Measurements from ENCODE around the gene TKFC.
A peak's percentile ranks its signal among the peaks of the same experiment; 100 is the strongest.

The TKFC gene

DNA sequence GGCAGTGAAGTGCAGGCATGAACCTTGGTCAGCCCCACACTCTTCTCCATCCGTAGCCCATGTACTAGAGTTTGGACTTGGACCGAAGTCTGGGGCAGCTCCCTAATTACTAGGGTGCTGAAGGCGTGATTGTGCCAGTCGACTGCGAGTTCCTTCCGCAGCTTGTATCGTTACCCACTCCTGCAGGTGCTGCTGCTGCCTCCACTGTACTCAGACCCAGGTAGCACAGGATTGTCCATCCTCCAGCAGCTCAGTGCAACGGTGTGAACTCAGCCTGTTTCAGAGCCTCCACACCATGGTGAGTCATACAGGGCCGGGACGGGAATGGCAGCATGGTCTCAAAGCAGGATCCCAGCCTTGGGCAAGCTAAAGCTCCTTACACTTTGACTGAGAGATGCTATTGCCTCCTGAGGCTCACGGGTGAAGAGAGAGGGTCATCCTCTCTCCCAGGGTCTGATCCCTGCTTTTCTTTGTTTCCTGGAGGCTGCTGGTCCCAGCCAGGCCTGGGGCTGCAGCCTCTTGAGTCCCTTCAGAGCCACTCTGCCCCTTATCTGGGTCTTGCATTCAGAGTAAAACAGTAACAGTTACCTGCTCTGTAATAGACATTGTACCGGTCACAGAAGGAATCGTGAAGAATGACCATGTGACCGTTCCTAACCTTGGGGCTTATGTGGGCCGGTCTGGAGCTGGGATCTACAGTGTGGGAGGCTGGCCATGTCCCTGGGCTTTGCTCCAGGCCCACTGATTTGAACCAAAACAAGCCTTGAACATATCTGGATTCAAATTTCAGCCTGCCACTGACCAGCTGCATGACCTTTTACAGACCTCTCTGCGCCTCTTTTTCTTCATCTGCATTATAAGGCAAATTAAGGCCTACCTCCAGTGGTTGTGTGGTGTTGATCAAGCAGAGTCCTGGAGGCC lies 1.7 kb downstream of the TKFC start:
- Mint-ChIP-seq H3K36me3 (ENCODE audit: low read depth) (peaks cover 36% of the 10 kb centered on the region), H3K9me3 (no peaks in the 10 kb centered on the region), H3K27ac (peak overlapping the region; percentile 98), H3K4me1 (ENCODE audit: low read depth) (peaks cover 61% of the 10 kb centered on the region), H3K27me3 (no peaks in the 10 kb centered on the region), H3K4me3 (peak overlapping the region; percentile 98)

DNA sequence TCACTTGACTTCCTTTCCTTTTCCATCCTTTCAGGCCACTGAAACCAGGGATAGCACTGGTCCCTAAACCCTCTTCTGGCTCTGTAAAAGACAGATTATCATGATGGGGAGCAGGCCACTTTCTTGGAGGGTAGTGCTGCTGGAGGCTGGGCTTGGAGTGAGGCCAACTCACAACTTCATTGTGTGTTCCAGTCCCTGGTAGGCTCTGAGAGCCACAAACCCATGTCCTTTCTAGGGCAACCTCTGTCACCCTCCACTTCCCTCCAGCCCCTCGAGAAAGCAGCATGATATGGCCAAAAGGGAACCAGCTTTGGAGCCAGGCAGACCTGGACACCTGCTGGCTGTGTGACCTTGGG lies 2.3 kb downstream of the TKFC start:
- H3K9me3 Mint-ChIP-seq: no peaks in the 10 kb centered on the region
- peaks cover 30% of the 10 kb centered on the region for H3K36me3 Mint-ChIP-seq (ENCODE audit: low read depth)
- H3K4me1 Mint-ChIP-seq (ENCODE audit: low read depth): peaks cover 54% of the 10 kb centered on the region
- H3K27ac Mint-ChIP-seq: peak overlapping the region; percentile 36
- H3K27me3 Mint-ChIP-seq: no peaks in the 10 kb centered on the region
- H3K4me3 Mint-ChIP-seq: peak overlapping the region; percentile 7

DNA sequence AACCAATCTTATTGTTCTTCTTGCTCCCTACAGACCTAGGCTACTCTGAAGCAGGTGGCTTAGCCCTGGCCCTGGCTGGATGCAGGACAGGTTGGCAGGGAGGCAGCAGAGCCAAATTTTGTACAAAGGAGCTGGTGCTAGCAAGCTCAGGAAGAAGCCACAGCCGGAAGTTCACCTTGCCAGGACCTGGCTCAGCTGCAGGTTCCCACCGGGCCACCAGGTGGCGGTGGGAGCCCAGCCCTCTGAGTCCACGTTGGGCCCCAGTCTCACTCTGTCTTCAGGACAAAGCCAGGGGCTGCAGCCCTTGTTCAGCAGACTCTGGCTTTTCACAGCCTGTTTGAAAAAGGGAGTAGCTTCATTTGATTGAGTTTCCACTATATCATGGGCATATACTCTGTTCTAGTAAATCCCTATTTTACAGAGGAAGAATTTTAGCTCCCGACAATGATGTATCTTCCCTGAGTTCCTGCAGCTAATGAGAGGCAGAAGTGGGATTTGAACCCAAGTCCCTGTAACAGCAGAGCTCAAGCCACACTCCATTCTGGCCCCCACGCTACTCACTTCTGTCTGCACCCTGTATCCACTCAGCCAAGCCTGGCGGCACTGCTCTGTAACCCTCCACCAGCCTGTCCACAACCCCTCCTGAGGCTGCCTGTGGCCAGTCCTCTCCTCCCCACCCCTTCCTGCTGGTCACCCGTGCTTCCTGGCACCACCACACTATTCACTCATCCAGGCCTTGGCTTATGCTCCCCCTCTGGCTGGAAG lies 3.3 kb downstream of the TKFC start:
- H3K9me3 Mint-ChIP-seq: no peaks in the 10 kb centered on the region

DNA sequence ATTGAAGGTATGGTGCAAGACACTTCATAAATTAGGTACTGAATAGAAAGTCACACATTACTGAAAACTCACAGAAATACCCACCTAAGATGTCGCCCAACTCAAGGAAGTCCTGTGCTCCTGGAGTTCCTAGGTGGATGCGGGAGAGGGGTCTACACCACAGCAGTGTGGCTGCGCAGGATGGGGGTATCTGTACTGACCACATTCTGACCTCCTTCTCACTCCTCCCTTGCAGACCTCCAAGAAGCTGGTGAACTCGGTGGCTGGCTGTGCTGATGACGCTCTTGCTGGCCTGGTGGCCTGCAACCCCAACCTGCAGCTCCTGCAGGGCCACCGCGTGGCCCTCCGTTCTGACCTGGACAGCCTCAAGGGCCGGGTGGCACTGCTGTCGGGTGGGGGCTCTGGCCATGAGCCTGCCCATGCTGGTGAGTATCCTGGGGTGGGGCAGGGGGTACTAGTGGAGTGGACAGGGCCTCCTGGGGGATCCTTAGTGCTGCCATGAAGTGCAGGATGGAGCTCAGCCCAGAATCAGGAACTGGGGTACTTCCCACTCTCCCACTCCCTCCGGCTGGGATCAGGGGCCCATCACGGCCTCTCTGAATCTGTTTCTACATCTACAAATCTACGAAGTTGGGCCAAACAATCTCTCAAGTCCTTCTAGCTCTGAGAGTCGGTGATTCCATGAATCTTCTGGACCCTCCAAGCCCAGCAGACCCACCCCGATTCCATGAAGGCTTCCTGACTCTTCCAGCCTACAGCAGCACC lies 4.9 kb downstream of the TKFC start:
- Mint-ChIP-seq H3K4me1 (ENCODE audit: low read depth) (peaks cover 34% of the 10 kb centered on the region), H3K9me3 (no peaks in the 10 kb centered on the region), H3K4me3 (no peak overlapping the region), H3K27ac (no peak overlapping the region), H3K27me3 (no peaks in the 10 kb centered on the region), H3K36me3 (ENCODE audit: low read depth) (peaks cover 17% of the 10 kb centered on the region)

More for the DNA sequence above, 3.3 kb downstream of the TKFC start:
- H3K27ac Mint-ChIP-seq: peak overlapping the region; percentile 88
- no peak overlapping the region for H3K4me3 Mint-ChIP-seq
- no peaks in the 10 kb centered on the region for H3K27me3 Mint-ChIP-seq
- peaks cover 21% of the 10 kb centered on the region for H3K36me3 Mint-ChIP-seq (ENCODE audit: low read depth)
- H3K4me1 Mint-ChIP-seq (ENCODE audit: low read depth): peaks cover 46% of the 10 kb centered on the region

DNA sequence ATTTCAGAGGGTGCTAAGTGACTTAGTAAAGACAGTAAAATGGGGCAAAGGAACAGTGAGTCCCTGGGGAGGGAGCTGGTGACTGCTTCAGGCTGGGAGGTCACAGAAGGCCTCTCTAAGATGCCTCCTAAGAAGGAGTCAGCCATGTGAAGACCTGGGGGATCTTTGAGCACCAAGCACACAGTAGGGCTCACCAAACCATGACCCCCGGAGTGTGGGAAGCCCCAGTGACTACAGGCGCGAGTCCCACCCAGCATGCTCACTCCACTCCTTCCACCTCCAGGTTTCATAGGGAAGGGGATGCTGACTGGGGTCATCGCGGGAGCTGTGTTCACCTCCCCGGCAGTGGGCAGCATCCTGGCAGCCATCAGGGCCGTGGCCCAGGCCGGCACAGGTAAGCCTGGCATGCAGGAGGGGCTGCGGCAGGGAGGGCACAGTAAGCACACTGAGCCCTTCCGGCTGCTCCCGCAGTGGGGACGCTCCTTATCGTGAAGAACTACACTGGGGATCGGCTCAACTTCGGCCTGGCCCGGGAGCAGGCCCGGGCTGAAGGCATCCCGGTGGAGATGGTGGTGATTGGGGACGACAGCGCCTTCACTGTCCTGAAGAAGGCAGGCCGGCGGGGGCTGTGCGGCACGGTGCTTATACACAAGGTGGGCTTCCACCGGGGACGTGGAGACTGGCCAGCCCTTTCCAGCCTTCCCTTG lies 5.9 kb downstream of the TKFC start:
- H3K27ac Mint-ChIP-seq: no peak overlapping the region

DNA sequence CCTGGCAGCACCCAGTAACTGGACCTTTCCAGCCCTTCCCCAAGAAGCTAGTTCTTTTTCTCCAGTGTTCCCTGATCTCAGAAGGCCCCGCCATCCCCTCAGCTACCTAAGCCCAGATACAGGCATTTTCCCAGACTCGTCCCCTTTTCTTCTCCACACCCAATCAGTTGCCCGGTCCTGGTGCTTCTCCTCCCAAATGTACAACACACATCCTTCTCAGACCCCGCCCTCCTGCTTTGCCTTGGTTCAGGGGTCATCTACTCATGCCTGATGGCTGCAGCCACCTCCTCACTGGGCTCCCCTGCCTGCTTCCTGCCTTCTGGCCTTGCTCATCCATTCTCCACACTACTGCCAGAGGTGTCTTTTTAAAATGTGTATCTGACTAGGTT lies 6.5 kb downstream of the TKFC start:
- H3K4me3 Mint-ChIP-seq: no peak overlapping the region
- no peaks in the 10 kb centered on the region for H3K27me3 Mint-ChIP-seq
- peaks cover 20% of the 10 kb centered on the region for H3K4me1 Mint-ChIP-seq (ENCODE audit: low read depth)
- peaks cover 19% of the 10 kb centered on the region for H3K36me3 Mint-ChIP-seq (ENCODE audit: low read depth)
- H3K27ac Mint-ChIP-seq: peak overlapping the region; percentile 58
- no peaks in the 10 kb centered on the region for H3K9me3 Mint-ChIP-seq

More for the DNA sequence above, 5.9 kb downstream of the TKFC start:
- H3K27me3 Mint-ChIP-seq: no peaks in the 10 kb centered on the region
- H3K4me3 Mint-ChIP-seq: no peak overlapping the region
- peaks cover 26% of the 10 kb centered on the region for H3K4me1 Mint-ChIP-seq (ENCODE audit: low read depth)
- peaks cover 17% of the 10 kb centered on the region for H3K36me3 Mint-ChIP-seq (ENCODE audit: low read depth)
- H3K9me3 Mint-ChIP-seq: no peaks in the 10 kb centered on the region

DNA sequence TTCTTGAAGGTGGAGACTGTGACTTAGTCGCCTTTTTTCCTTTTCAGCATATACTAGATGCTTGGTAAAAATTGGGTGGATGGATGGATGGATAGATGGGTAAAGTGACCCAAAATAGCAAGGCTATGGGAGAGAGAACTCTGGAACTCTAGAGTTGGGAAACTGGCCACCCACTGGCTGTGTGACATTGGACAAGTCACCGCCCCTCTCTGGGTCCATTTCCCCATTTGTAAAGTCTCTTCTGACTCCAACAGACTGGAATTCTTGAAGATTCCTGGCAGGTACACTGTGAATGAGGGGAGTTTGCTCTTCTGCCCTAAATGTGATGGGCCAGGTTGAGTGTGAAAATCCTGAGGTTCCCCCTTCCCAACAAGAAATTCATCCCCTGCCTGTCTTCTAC lies 8.0 kb downstream of the TKFC start:
- peaks cover 10% of the 10 kb centered on the region for H3K4me1 Mint-ChIP-seq (ENCODE audit: low read depth)
- H3K4me3 Mint-ChIP-seq: no peak overlapping the region
- peaks cover 22% of the 10 kb centered on the region for H3K36me3 Mint-ChIP-seq (ENCODE audit: low read depth)
- H3K27ac Mint-ChIP-seq: no peak overlapping the region
- no peaks in the 10 kb centered on the region for H3K27me3 Mint-ChIP-seq
- no peaks in the 10 kb centered on the region for H3K9me3 Mint-ChIP-seq

DNA sequence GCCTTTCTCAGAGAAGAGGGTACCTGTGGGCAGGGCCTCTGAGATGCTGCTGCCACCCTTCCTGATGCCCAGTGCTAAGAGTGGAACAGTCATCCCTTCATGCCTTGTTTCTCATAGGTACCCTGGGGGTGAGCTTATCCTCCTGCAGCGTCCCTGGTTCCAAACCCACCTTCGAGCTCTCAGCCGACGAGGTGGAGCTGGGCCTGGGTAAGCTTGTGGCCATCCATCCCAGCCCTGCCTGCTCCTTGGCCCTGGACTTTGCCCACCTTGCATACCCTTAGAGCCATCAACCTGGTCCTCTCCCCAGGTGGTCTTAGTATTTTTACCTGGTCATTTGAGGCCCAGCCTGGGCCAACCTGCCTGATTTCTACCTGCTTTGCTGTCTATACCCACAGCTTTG lies 8.7 kb downstream of the TKFC start:
- Mint-ChIP-seq H3K36me3 (ENCODE audit: low read depth) (peaks cover 22% of the 10 kb centered on the region), H3K4me1 (ENCODE audit: low read depth) (peaks cover 4% of the 10 kb centered on the region), H3K27me3 (no peaks in the 10 kb centered on the region), H3K27ac (no peak overlapping the region), H3K9me3 (no peaks in the 10 kb centered on the region), H3K4me3 (no peak overlapping the region)

DNA sequence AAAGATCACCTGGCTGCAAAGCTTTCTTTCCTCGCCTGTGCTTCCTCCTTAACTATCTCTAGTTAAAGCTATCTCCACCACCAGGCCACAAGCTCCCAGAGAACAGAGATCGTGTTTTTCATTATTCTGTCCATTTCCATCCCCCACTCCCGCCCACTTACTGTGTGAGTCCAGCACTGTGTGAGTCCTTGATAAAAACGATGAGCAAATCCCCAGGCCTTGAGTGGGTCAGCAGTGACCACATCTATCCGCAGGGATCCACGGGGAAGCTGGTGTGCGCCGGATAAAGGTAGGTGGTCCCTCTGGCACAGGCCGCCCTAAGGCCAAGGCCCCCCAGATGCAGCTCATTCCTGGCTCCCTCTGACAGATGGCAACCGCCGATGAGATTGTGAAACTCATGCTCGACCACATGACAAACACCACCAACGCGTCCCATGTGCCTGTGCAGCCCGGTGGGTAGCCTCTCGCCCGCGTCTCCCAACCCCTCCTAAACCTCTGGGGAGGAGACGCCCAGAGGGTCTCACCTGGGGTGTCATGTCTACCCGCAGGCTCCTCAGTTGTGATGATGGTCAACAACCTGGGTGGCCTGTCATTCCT lies 9.3 kb downstream of the TKFC start:
- Mint-ChIP-seq H3K36me3 (ENCODE audit: low read depth) (peaks cover 22% of the 10 kb centered on the region), H3K4me1 (ENCODE audit: low read depth) (no peaks in the 10 kb centered on the region), H3K4me3 (no peak overlapping the region), H3K27me3 (no peaks in the 10 kb centered on the region), H3K9me3 (no peaks in the 10 kb centered on the region), H3K27ac (no peak overlapping the region)

DNA sequence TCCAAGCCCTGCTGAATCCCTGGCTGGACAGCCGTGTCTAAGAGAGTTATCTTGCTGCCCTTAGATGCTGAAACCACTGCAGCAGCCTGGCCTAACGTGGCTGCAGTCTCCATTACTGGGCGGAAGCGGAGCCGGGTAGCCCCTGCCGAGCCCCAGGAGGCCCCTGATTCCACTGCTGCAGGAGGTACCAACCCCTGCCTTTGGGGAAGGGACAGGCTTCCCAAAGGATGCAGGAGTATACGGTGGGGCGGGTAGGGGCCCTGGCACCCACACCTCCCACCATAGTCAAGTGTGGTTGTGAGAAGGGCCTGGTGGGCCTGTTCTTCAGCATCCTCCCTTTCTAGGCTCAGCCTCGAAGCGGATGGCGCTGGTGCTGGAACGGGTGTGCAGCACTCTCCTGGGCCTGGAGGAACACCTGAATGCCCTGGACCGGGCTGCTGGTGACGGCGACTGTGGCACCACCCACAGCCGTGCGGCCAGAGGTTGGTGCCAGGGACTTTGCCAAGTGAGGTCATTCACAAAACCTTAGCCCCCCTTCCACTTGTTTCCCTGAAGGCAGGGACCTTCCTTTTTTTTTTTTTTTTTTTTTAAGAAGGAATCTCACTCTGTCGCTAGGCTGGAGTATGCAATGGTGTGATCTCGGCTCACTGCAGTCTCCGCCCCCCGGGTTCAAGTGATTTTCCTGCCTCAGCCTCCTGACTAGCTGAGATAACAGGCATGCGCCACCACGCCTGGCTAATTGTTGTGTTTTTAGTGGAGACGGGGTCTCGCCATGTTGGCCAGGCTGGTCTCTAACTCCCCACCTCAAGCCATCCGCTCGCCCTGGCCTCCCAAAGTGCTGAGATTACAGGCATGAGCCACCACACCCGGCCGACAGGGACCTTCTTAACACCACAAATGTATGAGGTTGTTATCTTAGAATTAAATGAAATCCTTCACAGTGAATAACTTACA lies 11.0 kb downstream of the TKFC start:
- Mint-ChIP-seq H3K27me3 (no peaks in the 10 kb centered on the region), H3K9me3 (no peaks in the 10 kb centered on the region), H3K4me3 (no peak overlapping the region), H3K36me3 (ENCODE audit: low read depth) (peaks cover 24% of the 10 kb centered on the region), H3K27ac (no peak overlapping the region), H3K4me1 (ENCODE audit: low read depth) (no peaks in the 10 kb centered on the region)

DNA sequence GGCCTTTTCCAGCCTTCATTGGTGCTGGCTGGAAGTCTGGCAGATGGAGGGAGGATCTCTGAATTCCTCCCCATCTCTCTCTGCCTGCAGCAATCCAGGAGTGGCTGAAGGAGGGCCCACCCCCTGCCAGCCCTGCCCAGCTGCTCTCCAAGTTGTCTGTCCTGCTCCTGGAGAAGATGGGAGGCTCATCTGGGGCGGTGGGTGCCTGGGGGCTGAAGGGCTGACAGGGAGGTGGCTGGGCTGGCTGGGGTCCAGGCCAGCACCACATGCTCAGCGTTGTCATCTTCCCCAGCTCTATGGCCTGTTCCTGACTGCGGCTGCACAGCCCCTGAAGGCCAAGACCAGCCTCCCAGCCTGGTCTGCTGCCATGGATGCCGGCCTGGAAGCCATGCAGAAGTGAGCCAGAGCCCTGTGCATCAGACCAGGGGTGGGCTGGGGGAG lies 12.2 kb downstream of the TKFC start:
- no peak overlapping the region for H3K4me3 Mint-ChIP-seq
- no peaks in the 10 kb centered on the region for H3K4me1 Mint-ChIP-seq (ENCODE audit: low read depth)
- no peaks in the 10 kb centered on the region for H3K9me3 Mint-ChIP-seq
- H3K27me3 Mint-ChIP-seq: no peaks in the 10 kb centered on the region
- no peak overlapping the region for H3K27ac Mint-ChIP-seq
- peaks cover 23% of the 10 kb centered on the region for H3K36me3 Mint-ChIP-seq (ENCODE audit: low read depth)

DNA sequence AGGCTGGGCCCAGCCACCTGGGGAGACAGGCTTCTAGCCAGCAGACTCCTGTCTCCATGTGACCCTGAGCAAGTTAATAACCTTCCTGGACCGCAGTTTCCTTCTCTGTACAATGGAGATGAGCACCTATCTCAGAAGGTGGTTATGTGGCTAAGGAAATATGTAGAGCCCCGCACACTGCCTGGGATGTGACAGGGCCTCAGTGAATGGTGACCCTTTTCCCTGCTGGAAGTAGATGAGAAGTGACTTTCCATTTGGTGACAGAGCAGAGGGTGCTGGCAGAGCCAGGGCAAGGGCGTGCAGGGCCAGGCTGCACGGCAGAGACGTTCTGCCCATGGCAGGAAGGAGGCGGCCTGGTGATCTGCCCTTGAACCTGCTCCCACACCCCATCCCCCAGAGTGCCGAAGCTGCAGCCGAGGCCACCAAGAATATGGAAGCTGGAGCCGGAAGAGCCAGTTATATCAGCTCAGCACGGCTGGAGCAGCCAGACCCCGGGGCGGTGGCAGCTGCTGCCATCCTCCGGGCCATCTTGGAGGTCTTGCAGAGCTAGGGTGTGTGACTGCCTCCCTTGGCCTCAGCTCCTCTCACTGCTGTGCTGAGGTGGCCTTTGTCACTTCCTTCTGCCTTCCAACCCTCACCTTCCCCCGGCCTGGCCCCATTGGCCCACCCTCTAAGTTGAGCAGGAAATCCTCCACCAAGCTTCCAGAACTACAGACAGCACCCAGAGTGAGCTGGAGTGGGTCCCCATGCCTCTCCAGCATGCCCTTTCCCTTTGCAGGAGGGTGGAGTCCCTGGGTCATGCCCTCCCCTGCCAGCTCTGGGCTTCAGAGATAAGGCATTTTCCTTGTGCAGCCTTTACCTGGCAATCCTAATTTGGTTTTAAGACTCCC lies 13.2 kb downstream of the TKFC start:
- Mint-ChIP-seq H3K27ac (no peak overlapping the region), H3K4me3 (no peak overlapping the region), H3K4me1 (ENCODE audit: low read depth) (no peaks in the 10 kb centered on the region), H3K36me3 (ENCODE audit: low read depth) (peaks cover 28% of the 10 kb centered on the region), H3K27me3 (no peaks in the 10 kb centered on the region), H3K9me3 (no peaks in the 10 kb centered on the region)
